ENCODE measurements around the gene RPGRIP1L. TPM values are rescaled to one million over a fixed set of nuclear protein-coding genes. Genes with fewer than 3 reads are reported as not detected.
A peak's percentile ranks its signal among the peaks of the same experiment; 100 is the strongest.

The RPGRIP1L gene
- total RNA-seq, 1 donor from 2014 or later: 3.6 TPM

DNA sequence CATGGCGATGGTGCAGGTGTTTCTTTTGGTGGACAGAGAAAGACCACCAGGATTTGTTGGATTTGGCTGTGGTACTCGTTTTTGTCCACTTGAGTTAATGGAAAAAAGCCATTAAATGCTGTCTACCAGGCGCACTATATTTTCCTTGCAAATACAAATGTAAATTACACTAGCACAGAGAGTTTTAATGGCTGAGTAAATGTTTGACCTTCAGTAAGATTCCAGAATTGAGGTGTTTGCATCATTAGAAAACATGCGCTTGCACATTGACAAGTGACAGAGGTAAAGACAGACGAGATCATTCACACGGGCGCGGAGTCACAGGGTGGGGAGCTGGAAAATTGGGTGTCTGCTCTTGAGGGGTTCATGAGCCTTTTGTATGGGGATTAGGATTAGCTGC lies 147.1 kb downstream of the RPGRIP1L start:
- no peak for DNase-seq (ENCODE audit: low read depth in 2 of 2)

DNA sequence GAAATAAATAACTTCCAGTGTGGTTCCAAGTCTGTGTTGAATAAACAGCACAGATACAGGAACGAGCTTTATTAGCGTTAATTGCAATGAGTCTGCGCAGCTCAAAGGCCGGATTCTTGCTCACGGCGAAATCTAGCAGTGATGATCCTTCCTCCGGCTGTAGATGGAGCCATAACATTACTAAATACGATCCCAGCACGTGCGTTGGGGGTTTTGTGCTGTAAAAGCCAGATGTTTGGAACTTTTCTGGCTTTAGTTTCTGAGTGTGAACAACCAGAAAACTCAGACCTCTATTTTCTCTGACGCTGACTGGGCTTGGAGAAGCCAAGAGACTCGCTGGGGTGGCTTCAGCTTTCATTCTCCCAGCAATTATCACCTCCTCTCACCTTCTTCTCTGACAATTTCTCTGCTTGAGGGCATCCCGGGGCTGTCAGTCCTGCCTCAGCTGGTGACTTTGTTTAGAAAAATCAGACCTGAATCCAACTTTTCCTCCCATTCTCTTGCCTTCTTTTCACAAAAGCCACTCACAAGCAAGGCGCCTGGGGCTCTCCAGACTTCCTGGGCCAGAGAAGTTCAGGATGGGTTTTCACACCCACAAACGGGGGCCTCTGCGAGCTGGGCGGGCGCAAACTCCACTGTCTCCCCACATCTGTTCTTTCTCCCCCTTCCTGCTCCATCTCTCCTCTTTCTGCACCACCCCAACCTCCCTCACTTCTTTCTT lies 153.5 kb downstream of the RPGRIP1L start:
- peak; percentile 88 to 90 for DNase-seq (ENCODE audit: low read depth in 2 of 2)

Other genes starting within 250 kb of the RPGRIP1L start
- gene AKTIP, start 200.7 kb downstream of the RPGRIP1L start, total RNA-seq: 17.2 and 24.6 TPM in 2 replicates
- 28.3 and 46.6 TPM in 2 replicates for gene FTO, start 297 bp upstream of the RPGRIP1L start, total RNA-seq